Stimulated activated CD8-positive, alpha-beta memory T cell treated with anti-CD3 and anti-CD28 coated beads, Interleukin-12 subunit alpha, Interleukin-12 subunit beta, amount 100 ng/mL, for 24 hours (primary cell): ENCODE results near the gene FCN3.

Experiments used
- DNase-seq: peaks from one replicate; pipeline ENCODE4 v3.0.0-alpha.2; 2020; ENCODE audit errors: extremely low read depth

Gene FCN3

DNA sequence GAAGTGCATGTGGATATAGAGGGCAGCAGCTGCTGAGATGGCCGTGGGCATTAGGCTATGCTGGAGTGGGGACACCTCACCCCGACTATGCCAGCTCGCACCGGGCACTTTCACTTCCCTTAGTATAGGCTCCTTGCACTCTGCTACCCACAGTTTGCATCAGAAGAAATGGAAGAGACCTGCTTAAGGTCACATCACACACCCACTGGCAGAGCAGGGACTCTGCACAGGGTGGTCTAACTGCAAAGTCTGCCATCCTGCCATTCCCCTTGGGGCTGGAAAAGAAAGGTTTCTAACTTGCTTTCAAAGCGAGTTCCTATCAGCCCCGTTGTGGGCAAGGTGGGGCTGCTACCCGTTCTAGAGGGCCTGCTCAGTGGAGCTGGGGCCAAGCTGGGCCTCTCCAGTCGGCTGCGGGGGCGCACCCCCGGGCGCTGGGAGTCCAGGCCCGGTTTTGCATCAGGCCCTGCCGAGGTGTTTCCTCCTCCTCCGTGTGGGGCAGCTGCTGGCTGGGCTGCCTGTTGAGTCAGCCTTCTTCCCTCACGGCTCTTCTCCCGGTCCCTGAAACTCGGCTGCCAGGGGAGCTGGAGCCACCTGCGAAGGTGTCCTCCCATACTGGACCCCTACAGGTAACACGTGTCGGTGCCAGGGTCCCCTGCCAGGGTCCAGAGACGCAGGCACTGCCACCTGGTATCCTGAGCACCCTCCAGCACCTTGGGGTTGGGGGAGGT is 32.9 kb downstream of the FCN3 start, which contains the start of gene SYTL1:
Gene SYTL1, plus strand, starts transcription at position 498 of the 728 bp plus-strand sequence. CDS start 3,313 bp downstream, outside the sequence.
- DNase-seq, result no peak

DNA sequence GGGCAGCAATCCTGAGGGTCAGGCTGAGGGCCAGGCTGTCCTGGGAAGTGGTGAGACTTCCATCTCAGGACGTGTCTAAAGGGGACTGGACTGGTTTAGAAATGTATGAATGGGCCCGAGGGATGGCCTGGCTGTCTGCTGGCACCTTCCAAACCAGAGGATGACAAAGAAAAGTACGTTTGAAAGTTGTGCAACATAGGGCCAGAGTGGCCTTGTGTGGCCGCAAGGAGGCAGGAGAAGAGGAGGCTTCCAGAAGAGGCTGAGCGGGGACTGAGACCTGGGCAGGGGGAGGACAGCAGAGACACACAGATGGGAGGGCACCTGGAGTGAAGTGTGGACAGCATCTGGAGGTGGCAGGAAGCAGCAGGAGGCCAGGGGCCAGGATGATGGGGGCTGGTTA is 35.4 kb downstream of the FCN3 start:
- DNase-seq, result no peak

DNA sequence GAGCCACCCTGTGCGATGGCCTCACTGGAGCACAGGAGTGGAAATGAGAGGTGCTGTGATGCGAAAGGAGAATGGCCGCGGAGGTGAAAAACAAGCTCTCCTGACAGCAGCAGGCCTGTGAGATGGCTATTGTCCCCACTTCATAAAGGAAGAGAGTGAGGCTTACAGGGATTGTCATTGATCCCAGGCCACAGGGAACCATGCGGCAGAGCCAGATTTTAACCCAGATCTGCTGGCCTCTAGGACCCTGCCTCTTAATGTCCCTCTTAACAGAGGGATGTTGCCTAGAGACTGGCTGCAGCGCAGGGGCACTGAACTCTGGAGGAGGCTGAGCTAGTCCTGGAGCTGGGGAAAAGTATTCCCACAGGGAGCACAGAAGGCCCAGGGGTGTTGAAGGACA is 35.9 kb downstream of the FCN3 start:
- DNase-seq, result no peak

DNA sequence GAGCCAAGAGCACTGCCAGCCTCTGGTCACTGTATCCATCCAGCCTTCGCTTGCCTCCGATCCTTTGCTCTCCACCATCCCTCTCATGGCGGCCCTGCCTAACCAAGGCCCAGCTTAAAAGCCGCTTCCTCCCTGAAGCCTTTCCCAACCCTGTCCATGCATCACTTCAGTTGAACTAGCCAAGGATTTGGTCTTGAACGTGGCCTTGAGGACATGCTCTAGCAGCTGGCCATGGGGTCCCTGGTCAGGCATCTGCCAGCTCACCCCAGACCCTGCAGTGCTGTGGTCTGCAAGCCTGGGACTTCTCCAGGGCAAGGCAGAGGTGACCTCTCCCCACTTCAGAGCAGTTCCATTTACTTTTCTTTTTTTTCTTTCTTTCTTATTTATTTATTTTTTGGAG is 37.9 kb downstream of the FCN3 start:
- no peak for DNase-seq

DNA sequence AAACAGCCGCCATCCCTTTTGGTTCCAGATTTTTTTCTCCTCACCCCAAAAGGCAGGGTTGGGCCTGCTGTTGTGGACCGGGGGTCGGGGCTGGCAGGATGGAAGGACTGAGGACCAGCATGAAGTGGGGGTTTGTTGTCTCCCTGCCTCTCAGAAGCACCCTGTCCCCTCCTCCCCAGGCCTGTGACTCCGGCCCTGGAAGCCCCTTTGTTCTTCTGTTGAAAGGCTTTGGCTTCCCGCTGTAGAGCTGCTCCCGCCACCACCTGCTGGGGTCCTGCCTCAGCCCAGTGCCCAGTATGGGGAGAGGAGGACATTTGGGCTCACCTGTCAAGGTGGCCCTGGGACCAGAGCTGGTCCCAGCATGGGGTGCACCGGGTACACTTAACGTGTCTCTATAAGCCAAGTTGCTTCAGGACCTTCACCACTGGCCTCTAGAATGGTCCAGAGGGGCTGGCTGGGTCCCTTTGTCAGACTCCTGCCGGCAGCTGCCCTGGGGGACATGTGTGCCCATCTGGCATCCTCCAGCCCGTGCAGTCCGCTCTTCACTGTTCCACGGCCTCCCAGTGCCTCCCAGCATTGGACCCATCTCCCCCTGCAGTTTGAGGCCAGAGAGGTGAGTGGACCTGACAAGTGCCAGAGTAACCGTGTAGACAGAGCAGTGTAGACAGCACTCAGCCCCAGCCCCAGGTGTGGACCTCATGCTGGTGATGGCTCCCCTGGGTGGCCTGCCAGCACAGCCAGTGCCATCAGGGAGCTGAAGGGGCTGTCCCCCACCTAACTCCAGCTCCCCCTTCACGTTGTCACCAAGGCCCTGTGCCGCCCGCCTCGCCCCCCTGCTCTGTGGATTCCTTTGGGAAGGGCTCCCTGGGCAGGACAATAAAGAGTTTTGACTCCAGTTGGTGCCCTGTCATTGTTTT is 38.9 kb downstream of the FCN3 start:
- no peak for DNase-seq

DNA sequence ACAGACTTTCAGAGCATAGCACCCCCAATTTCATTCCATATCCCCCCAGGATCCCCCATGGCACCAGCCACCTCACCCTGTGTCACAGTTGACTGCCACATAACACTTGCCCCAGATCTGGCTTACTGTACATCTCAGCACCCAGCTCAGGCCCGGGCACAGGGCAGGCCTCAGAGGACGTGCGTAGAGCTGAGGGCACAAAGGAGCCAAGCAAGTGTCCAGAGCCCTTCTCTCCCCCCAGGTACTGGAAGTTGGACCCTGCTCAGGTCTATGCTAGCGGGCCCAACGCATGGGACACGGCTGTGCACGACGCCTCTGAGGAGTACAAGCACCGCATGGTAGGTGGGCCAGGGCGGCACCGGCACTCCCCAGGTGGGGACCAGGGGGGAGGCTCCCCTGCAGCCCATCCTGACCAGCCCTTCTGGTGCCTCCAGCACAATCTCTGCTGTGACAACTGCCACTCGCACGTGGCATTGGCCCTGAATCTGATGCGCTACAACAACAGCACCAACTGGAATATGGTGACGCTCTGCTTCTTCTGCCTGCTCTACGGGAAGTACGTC is 40.8 kb downstream of the FCN3 start:
- DNase-seq, result no peak

DNA sequence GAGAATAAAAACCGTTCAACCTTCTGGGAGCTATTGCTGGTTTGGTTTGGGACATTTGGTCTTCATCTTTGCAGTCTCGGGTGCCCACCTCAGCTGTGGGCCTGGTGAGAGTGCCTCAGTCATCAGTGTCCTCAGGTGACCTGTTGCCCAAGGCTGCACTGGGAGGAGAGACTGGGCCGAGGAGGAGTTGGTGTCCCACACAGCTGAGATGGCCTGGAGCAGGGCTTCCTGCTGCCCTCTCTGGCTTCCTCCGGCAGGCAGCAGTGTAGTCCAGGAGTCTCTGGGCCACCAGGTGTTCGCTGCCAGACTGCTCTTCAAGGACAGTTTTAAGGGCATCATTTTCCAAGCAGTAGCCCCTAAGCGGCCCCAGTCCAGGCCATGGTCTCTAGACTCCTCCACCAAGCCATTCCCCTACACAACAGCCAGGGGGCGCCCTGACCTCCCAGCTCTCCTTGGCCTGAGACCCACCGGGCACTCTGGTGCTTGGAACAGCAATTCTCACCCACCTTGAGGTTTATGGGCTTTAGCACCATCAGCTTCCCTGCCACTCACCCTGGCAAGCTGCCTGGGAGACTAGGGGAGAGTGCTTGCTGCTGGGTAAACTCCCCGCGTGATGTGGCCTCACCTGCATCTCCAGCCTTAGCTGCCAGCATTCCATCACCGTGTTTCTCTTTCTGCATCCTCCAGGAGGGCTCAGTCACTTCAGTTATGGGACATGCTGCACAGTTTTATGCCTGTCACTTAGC is 41.9 kb downstream of the FCN3 start:
- no peak for DNase-seq

DNA sequence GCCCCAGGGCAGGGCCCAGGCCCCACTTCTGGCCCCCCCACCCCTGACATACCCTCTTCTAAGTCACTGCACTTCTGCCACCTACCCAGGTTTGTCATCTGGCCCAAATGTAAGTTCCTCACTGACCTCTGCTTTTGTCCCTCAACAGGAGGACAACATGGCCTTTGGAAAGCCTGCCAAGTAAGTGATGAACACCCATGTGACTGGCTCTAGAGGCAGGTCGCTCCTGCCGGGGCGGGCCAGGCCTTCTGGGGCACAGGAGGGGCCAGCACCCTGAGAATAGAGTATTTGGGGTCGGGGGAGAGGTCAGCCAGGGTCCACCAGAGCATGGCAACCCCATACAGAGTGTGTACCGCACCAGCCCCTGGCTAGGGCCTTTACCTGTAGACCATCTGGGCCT is 42.7 kb downstream of the FCN3 start:
- DNase-seq, result no peak

DNA sequence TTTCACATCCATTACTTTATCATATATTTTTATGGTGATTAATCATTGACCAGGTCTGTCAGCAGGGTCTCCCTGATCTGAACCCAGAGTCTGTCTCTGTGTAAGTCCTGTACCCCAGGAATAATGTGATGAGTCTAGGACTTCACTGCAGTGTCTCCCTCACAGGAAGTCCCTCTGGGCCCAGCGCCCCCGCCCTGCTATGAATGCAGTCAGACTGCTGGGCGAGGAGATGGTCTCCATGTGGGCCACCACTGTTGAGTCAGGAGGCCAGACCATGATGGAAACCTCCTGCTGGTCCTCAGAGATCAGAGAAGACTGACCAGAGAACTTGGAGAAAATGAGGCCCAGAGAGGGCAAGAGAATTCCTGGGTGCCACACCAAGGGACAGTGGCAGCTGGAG is 43.2 kb downstream of the FCN3 start:
- no peak for DNase-seq

DNA sequence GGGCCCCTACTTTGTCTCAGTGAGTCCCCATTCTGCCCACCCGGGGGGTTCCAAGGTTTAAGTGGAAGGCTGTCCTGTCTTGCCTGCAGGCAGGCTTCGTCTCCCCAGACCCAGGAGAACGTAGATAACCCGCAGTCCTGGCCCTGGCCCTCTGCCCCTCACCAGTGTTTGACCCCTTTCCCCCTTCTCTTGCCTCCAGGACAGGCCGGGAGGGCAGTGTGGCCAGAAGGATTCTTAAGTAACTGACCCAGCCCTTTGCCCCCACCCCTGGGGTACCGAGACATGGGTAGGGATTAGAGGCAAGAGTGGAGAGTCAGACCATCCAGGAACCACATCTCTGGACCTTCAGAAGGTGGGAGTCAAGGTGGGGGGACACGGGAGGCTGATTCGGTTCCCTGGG is 43.8 kb downstream of the FCN3 start:
- DNase-seq, result no peak

DNA sequence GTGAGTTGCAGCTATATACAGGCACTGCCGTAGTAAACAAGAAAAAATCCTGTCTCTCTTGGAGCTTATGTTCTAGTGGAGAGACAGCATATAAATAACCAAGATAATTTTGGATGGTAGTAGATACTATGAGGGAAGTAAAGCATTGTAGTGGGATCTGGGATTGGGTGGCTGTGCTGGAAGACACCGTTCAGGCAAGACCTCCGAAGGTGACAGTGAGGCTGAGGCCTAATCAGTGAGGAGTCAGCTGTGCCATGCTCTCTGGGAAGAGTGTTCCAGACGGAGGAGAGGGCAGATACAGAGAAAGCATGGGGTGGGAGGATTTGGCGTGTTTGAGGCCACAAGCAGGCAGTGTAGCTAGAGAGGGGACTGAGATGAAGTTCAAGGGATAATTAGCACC is 46.7 kb downstream of the FCN3 start:
- no peak for DNase-seq

DNA sequence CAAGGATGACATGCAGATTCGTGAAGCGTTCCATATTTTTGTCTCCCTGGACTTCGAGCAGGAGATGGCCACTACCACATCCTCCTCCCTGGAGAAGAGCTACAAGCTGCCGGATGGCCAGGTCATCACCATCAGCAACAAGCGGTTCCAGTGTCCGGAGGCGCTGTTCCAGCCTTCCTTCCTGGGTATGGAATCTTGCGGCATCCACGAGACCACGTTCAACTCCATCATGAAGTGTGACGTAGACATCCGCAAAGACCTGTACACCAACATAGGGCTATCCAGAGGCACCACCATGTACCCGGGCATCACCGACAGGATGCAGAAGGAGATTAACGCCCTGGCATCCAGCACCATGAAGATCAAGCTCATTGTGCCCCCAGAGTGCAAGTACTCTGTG is 49.3 kb downstream of the FCN3 start:
- DNase-seq, result no peak

DNA sequence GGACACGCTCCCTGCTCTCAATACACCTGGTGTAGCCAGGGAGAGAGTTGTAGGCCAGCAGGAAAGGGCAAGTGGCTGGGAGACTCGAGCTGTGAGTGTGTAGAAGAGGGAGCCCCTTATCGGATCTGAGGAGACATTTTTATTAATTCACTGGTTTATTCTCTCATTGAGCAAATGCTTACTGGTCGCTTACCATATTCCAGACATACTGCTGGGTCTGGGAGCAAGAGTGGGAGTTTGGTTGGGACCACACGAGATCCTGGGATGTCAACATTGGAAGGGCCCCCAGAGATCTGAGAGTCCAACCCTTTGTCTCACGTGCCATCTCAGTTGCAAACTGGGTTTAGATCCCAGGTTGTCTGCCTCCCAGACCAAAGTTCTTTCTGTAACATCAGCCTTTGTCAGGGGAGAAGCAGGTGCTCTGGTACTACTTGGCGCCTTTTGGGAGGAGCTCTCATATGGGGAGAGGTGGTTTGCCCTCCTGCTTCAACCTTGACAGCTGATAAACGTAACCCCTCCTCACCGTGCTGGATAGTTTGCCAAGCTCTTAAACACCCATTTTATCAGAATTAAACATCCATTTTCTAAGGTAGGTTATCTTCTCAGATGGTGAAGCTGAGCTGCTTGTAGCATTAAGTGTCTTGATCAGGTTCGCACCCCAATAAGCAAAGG is 51.9 kb downstream of the FCN3 start:
- no peak for DNase-seq

DNA sequence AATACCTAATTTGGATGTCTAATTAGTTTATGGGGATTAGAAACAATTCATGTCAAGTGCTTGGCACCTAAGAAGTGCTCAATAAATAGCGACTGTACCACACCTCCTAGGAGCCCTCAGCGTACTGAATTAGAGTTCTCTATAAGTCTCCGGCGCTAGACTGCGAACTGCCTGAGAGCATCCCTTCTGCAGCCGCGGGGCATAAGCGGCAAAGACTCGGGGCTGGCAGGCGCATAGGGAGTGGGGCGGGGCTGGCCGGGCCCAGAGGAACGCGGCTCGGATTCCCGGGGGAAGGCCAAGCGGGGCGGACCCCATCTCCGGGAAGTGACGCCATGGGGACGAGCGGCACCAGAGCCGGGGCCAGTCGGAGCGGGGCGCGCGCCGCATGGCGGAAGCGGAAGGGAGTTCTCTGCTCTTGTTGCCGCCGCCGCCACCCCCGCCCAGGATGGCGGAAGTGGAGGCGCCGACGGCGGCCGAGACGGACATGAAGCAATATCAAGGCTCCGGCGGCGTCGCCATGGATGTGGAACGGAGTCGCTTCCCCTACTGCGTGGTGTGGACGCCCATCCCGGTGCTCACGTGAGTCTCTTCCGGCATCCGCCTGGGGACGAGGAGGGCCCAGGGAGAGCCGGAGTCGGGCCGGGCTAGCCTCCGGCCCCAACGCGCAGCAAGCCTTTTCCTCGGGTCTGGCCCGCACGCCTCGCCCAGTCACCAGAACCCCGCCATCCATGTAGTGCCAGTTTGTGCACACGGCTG is 52.6 kb downstream of the FCN3 start, which contains the start of gene TMEM222:
Gene TMEM222, plus strand, starts transcription at position 351 of the 756 bp plus-strand sequence. Its CDS starts 35 bp downstream, at position 386.
- DNase-seq, result peak; percentile 96
